ENCODE data around the gene ADAMTSL2.

- TF ChIP-seq POLR2A (IDR thresholded peaks at IDR 0.05) = no peak
- no peak for TF ChIP-seq CTCF (IDR thresholded peaks at IDR 0.05)
Observed at GRCh38 chr9:133511607-133512006, 22.9 kb upstream of the ADAMTSL2 start.

Measured in vagina (tissue), 2 donors.